Endothelial cell of umbilical vein (primary cell): ENCODE data around the gene MTA1. TPM values are rescaled to one million over a fixed set of nuclear protein-coding genes. Genes with fewer than 3 reads are reported as not detected.

Experiments used
- BruUV-seq: library from RNA; stranded (reverse); fragments of 400-500 nt; replicated peaks from 2 replicates; lab custom pipeline; 2021; lab: Mats Ljungman, UMichigan
- CTCF ChIA-PET: fragments of 300-600, 350-600 bp; sonication (Branson Sonifier 250); formaldehyde crosslinking; loops from one replicate; lab custom pipeline; 2021; ENCODE audit warnings: antibody characterized with exemption, inconsistent platforms; lab: Charles Lee
- POLR2A ChIA-PET: fragments of 300-600, 350-600 bp; sonication (Branson Sonifier 250); formaldehyde crosslinking; loops from one replicate; lab custom pipeline; 2021; ENCODE audit warnings: antibody characterized with exemption, inconsistent platforms; lab: Charles Lee
- DNase-seq: peaks from one replicate; pipeline ENCODE4 v3.0.0-alpha.2; 2011; ENCODE audit warnings: low read depth, low spot score
- FAIRE-seq: peaks from 2 replicates; lab custom pipeline; 2011; peaks lifted over from hg19 to GRCh38; lab: Jason Lieb, UNC
- H2AFZ ChIP-seq: 2 replicates; pipeline ENCODE4 v1.6.0; 2012; ENCODE audit warnings: low read depth, low read length, control low read depth, inconsistent platforms
- H3K27ac ChIP-seq: 2 replicates; pipeline ENCODE4 v1.5.1; 2011; ENCODE audit warnings: low read depth, mild to moderate bottlenecking, control low read depth, low read length, moderate library complexity; ENCODE audit not compliant: insufficient read depth
- H3K27me3 ChIP-seq, 2 experiments: 2 replicates each; pipeline versions ENCODE4 v1.6.0 to v1.6.1; 2011; ENCODE audit warnings: low read length in 2 of 2, mixed read lengths in 1 of 2; ENCODE audit not compliant: control insufficient read depth in 2 of 2, insufficient read depth in 2 of 2
- H3K36me3 ChIP-seq, 2 experiments: 2 replicates in 1 of 2; 3 replicates in 1 of 2; pipeline ENCODE4 v1.5.1; 2011; ENCODE audit warnings: low read length in 2 of 2, mild to moderate bottlenecking in 1 of 2, moderate library complexity in 1 of 2; ENCODE audit not compliant: control insufficient read depth in 2 of 2, insufficient read depth in 2 of 2; ENCODE audit errors: extremely low read depth in 1 of 2
- H3K4me1 ChIP-seq: 3 replicates; pipeline ENCODE4 v1.5.1; 2011; ENCODE audit warnings: mild to moderate bottlenecking, low read length; ENCODE audit not compliant: control insufficient read depth, insufficient read depth; ENCODE audit errors: extremely low read depth
- H3K4me2 ChIP-seq: 2 replicates; pipeline ENCODE4 v1.6.1; 2011; ENCODE audit warnings: low read length, control low read depth, mixed read lengths; ENCODE audit not compliant: insufficient read depth
- H3K4me3 ChIP-seq, 3 experiments: fragments of 200-600 bp in 1 of 3; sonication (generic), shearing (Covaris generic) in 1 of 3; replicated peaks in 1 of 3; 2 replicates each; pipeline ENCODE4 v1.5.1; 2011 to 2016; ENCODE audit warnings: control low read depth in 3 of 3, low read length in 3 of 3, mild to moderate bottlenecking in 2 of 3, inconsistent platforms in 1 of 3, low read depth in 1 of 3, moderate library complexity in 1 of 3; ENCODE audit not compliant: insufficient read depth in 1 of 3
- H3K79me2 ChIP-seq: 2 replicates; pipeline ENCODE4 v1.6.0; 2012; ENCODE audit warnings: low read length, inconsistent platforms; ENCODE audit not compliant: control insufficient read depth, insufficient read depth
- H3K9ac ChIP-seq: replicated peaks from 2 replicates; pipeline ENCODE3; 2011; ENCODE audit warnings: low read length, control low read depth; ENCODE audit not compliant: insufficient read depth; ENCODE audit errors: extremely low read depth
- H3K9me1 ChIP-seq: replicated peaks from 3 replicates; pipeline ENCODE4 v1.6.0; 2011; ENCODE audit warnings: mild to moderate bottlenecking, low read length; ENCODE audit not compliant: control insufficient read depth, insufficient read depth; ENCODE audit errors: extremely low read depth
- H3K9me3 ChIP-seq: replicated peaks from 2 replicates; pipeline ENCODE4 v1.5.1; 2012; ENCODE audit warnings: low read length, inconsistent platforms; ENCODE audit not compliant: control insufficient read depth, insufficient read depth
- H4K20me1 ChIP-seq: replicated peaks from 2 replicates; pipeline ENCODE3; 2011; ENCODE audit warnings: mild to moderate bottlenecking, low read length; ENCODE audit not compliant: control insufficient read depth, insufficient read depth; ENCODE audit errors: extremely low read depth
- EZH2 ChIP-seq: IDR thresholded peaks from 2 replicates; pipeline ENCODE4 v1.6.1; 2012; ENCODE audit warnings: borderline replicate concordance, low read depth, mild to moderate bottlenecking, moderate library complexity, low read length, inconsistent platforms; ENCODE audit not compliant: severe bottlenecking
- FOS ChIP-seq: IDR thresholded peaks from 2 replicates; pipeline ENCODE4 v1.6.1; 2011; ENCODE audit warnings: mild to moderate bottlenecking, low read length, moderate library complexity, borderline replicate concordance; ENCODE audit not compliant: insufficient read depth
- GATA2 ChIP-seq: IDR thresholded peaks from 2 replicates; pipeline ENCODE4 v1.7.0; 2011; ENCODE audit warnings: low read depth, mild to moderate bottlenecking, moderate library complexity, mixed read lengths, low read length; ENCODE audit not compliant: insufficient read length, insufficient read depth
- JUN ChIP-seq: IDR thresholded peaks from 2 replicates; pipeline ENCODE4 v1.6.1; 2011; ENCODE audit warnings: borderline replicate concordance, low read depth; ENCODE audit not compliant: insufficient read length, insufficient read depth
- MYC ChIP-seq: IDR thresholded peaks from one replicate; pipeline ENCODE4 v1.6.1; 2011; ENCODE audit warnings: mild to moderate bottlenecking, low read depth, low read length
- POLR2A ChIP-seq: IDR thresholded peaks from 2 replicates; pipeline ENCODE4 v1.6.1; 2012; ENCODE audit warnings: low read depth, mild to moderate bottlenecking, control low read depth, low read length
- POLR2AphosphoS5 ChIP-seq: IDR thresholded peaks from 2 replicates; pipeline ENCODE4 v1.6.1; 2012; ENCODE audit warnings: low read depth, mild to moderate bottlenecking, control low read depth, low read length, moderate library complexity; ENCODE audit not compliant: insufficient read depth
- dilution Hi-C: fragments of 300-500 bp; cut with MboI; formaldehyde crosslinking; loops from one replicate; pipeline ENCODE4 v1.15.0; 2019; ENCODE audit warnings: low sequenced_read_pairs; ENCODE audit not compliant: extremely low pct_ligation_motif_present
- intact Hi-C: fragments of 100-400 bp; cut with micrococcal nuclease; formaldehyde crosslinking; loops from one replicate; pipeline ENCODE4 v1.10.0; 2022
- polyA plus RNA-seq, 4 experiments: library from polyadenylated mRNA; depleted of rRNA in 3 of 4; stranded (reverse) in 3 of 4; unstranded in 1 of 4; fragments of >200 nt; gene quantifications; 2 replicates each; pipeline versions ENCODE4 v1.2.1 to v1.2.3, GENCODE V29; 2011 to 2012; ENCODE audit warnings: missing spikeins in 1 of 4
- total RNA-seq: library from RNA; stranded (reverse); gene quantifications from 2 replicates; pipeline ENCODE4 v1.2.3, GENCODE V29; 2021
- TF ChIP-seq, protein P1 (sequence below), 2 donors: IDR thresholded peaks; 1 replicate in 1 of 2; 2 replicates in 1 of 2; pipeline ENCODE4 v1.5.1; 2011; ENCODE audit warnings: low read length in 2 of 2, mild to moderate bottlenecking in 2 of 2, moderate library complexity in 2 of 2, control low read depth in 1 of 2, inconsistent platforms in 1 of 2, low read depth in 1 of 2; ENCODE audit not compliant: insufficient read depth in 1 of 2; ENCODE audit errors: extremely low read depth in 1 of 2
- TF ChIP-seq, protein P2 (sequence below): IDR thresholded peaks from 2 replicates; pipeline ENCODE4 v1.6.1; 2011; ENCODE audit not compliant: insufficient read depth, insufficient read length

Gene MTA1
- total and polyA plus RNA-seq, 2 donors (not counting 3 experiments of a cell fraction or from before 2014, with no cell fraction given) = 85.2 to 167 TPM

DNA sequence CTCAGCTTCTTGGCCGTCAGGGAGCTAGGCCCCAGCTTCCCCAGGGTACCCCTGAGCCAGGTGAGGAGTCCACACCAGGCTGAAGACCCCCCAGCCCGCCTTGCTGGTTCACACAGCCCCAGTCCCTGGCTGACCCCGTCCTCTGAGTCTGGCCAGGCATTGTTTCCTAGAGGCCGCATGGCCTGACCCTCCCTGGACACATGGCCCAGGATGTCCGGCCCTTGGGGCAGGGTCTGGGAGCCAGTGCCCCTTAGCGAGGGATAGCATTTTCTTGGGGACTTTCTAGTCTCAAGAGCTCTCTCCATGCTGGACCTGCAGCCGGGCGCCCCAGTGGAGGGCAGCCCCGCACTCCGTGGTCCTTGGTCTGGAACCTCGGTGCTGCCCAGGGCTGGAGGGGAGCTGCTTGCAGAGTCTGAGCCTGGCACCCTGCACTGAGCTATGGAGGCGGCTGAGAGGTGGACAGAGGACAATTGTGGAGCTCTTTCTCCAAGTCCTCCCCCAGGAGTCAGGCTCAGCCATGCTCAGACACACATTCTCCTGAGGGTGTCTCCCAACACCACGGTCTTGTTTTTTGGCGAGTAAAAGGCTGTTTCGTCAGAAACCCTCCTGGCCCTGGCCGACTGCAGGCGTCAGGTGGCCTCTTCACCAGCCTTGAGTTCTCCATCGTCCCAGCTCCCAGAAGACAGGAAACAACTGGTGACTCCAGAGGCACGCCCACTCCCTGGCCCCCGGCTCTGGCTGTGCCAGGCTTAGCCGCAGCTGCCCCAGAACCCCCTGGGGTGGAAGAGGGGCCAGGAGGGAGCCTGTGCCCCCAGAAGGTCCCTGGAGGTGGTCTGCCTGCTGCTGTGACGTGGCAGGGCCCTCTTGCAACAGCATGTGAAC, 37.4 kb downstream of the MTA1 start:
- DNase-seq (no peak), FAIRE-seq (no peak)
- no peaks in the 10 kb centered on the region for H4K20me1 ChIP-seq
- H3K9ac ChIP-seq = no peak overlapping the region
- no peaks in the 10 kb centered on the region for H3K9me3 ChIP-seq
- intact Hi-C loops = no loop called here
- TF ChIP-seq EZH2 (no peak), POLR2AphosphoS5 (no peak), FOS (no peak), JUN (no peak), POLR2A (no peak), GATA2 (no peak), MYC (no peak)
- TF ChIP-seq, protein P1, sequence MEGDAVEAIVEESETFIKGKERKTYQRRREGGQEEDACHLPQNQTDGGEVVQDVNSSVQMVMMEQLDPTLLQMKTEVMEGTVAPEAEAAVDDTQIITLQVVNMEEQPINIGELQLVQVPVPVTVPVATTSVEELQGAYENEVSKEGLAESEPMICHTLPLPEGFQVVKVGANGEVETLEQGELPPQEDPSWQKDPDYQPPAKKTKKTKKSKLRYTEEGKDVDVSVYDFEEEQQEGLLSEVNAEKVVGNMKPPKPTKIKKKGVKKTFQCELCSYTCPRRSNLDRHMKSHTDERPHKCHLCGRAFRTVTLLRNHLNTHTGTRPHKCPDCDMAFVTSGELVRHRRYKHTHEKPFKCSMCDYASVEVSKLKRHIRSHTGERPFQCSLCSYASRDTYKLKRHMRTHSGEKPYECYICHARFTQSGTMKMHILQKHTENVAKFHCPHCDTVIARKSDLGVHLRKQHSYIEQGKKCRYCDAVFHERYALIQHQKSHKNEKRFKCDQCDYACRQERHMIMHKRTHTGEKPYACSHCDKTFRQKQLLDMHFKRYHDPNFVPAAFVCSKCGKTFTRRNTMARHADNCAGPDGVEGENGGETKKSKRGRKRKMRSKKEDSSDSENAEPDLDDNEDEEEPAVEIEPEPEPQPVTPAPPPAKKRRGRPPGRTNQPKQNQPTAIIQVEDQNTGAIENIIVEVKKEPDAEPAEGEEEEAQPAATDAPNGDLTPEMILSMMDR (IDR thresholded peaks at IDR 0.05; ENCODE audit: extremely low read depth in 1 of 2, insufficient read depth in 1 of 2, low read depth in 1 of 2, low read length in 2 of 2) = no peak
- TF ChIP-seq, protein P2, sequence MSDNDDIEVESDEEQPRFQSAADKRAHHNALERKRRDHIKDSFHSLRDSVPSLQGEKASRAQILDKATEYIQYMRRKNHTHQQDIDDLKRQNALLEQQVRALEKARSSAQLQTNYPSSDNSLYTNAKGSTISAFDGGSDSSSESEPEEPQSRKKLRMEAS = no peak
- ChIA-PET CTCF (interaction anchor here (0.6 to 2.6 kb wide), 5 partner anchors 8 to 71 kb away, joined by 3 to 16 read pairs (median 8); partner anchors contain the start of gene TEDC1), POLR2A (no interaction called here)
- H3K79me2 ChIP-seq = no peaks in the 10 kb centered on the region
- no peak overlapping the region for H3K4me2 ChIP-seq
- no peaks in the 10 kb centered on the region for H3K4me1 ChIP-seq
- dilution Hi-C loops = no loop called here
- H3K36me3 ChIP-seq = peaks cover 0 to 53% of the 10 kb centered on the region in 2 experiments
- no peaks in the 10 kb centered on the region for H3K27me3 ChIP-seq
- no peak overlapping the region for H3K4me3 ChIP-seq
- H3K27ac ChIP-seq = no peak overlapping the region
- H2AFZ ChIP-seq = no peak overlapping the region
- BruUV-seq = no TSS peak
- no peaks in the 10 kb centered on the region for H3K9me1 ChIP-seq
